Glutamatergic neuron (in vitro differentiated cells): ENCODE measurements around the gene TSN. TPM values are rescaled to one million over a fixed set of nuclear protein-coding genes. Genes with fewer than 3 reads are reported as not detected.
"Not testable (repeated sequence)": the region's sequence is repeated elsewhere in the genome, so short reads cannot be mapped to it uniquely, and the experiment has no call there.

ENCODE experiments used
- DNase-seq: peaks from one replicate; pipeline ENCODE4 v3.0.0; 2022
- H3K27ac Mint-ChIP-seq: one replicate; pipeline ENCODE4 v1.8.0; 2020; ENCODE audit warnings: mild to moderate bottlenecking, mixed read lengths, inconsistent platforms; ENCODE audit not compliant: unreplicated experiment
- H3K27me3 Mint-ChIP-seq: one replicate; pipeline ENCODE4 v1.8.0; 2020; ENCODE audit warnings: mild to moderate bottlenecking, moderate library complexity, mixed read lengths, inconsistent platforms; ENCODE audit not compliant: unreplicated experiment
- H3K36me3 Mint-ChIP-seq: one replicate; pipeline ENCODE4 v1.8.0; 2020; ENCODE audit warnings: mild to moderate bottlenecking, mixed read lengths, inconsistent platforms; ENCODE audit not compliant: unreplicated experiment
- H3K4me1 Mint-ChIP-seq: one replicate; pipeline ENCODE4 v1.8.0; 2020; ENCODE audit warnings: mild to moderate bottlenecking, low read depth, mixed read lengths, inconsistent platforms; ENCODE audit not compliant: unreplicated experiment
- H3K4me3 Mint-ChIP-seq: one replicate; pipeline ENCODE4 v1.8.0; 2020; ENCODE audit warnings: mild to moderate bottlenecking, mixed read lengths, inconsistent platforms; ENCODE audit not compliant: unreplicated experiment
- H3K9me3 Mint-ChIP-seq: one replicate; pipeline ENCODE4 v1.8.0; 2020; ENCODE audit warnings: mild to moderate bottlenecking, moderate library complexity, mixed read lengths, inconsistent platforms; ENCODE audit not compliant: unreplicated experiment
- total RNA-seq: library from RNA; stranded (reverse); fragmentation: NEBNext Ultra II Directional; extraction: Animal tissue kit (Norgen Biotek cat#: 25700); gene quantifications from one replicate; pipeline ENCODE4 v1.2.1, GENCODE V29; 2021; ENCODE audit not compliant: unreplicated experiment
- TF ChIP-seq, protein P1 (sequence below): fragments of 200-600 bp; sonication (generic); IDR thresholded peaks from one replicate; pipeline ENCODE4 v1.5.0; 2021; ENCODE audit not compliant: partially characterized antibody, unreplicated experiment

The TSN gene
- total RNA-seq, 1 donor from 2014 or later, result 47.8 TPM

DNA sequence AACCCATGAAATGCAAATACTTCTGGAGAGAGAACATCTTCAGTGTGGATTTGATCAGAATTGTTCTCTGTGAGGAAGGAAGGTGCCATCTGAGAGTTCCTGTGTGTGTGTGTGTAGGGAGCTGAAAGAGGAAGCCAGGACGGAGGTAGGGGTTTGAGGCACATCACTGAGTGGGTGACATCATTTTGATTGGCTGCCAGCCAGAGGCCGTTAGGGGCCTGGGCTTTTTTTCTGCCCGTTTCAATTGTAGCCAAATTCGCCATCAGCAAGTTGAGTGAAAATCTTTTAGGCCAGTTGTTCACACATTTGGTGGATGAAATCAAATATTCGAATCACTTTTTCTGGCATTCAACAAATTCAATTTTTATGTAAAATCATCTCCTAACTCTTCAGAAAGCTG lies 48.9 kb downstream of the TSN start:
- TF ChIP-seq, protein P1, sequence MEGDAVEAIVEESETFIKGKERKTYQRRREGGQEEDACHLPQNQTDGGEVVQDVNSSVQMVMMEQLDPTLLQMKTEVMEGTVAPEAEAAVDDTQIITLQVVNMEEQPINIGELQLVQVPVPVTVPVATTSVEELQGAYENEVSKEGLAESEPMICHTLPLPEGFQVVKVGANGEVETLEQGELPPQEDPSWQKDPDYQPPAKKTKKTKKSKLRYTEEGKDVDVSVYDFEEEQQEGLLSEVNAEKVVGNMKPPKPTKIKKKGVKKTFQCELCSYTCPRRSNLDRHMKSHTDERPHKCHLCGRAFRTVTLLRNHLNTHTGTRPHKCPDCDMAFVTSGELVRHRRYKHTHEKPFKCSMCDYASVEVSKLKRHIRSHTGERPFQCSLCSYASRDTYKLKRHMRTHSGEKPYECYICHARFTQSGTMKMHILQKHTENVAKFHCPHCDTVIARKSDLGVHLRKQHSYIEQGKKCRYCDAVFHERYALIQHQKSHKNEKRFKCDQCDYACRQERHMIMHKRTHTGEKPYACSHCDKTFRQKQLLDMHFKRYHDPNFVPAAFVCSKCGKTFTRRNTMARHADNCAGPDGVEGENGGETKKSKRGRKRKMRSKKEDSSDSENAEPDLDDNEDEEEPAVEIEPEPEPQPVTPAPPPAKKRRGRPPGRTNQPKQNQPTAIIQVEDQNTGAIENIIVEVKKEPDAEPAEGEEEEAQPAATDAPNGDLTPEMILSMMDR, result no peak
- peaks cover 6% of the 10 kb centered on the region for H3K9me3 Mint-ChIP-seq
- peaks cover 2% of the 10 kb centered on the region for H3K27me3 Mint-ChIP-seq
- H3K27ac Mint-ChIP-seq, result no peak overlapping the region
- no peak overlapping the region for H3K4me3 Mint-ChIP-seq
- H3K4me1 Mint-ChIP-seq, result no peaks in the 10 kb centered on the region
- peaks cover 17% of the 10 kb centered on the region for H3K36me3 Mint-ChIP-seq
- DNase-seq, result no peak

DNA sequence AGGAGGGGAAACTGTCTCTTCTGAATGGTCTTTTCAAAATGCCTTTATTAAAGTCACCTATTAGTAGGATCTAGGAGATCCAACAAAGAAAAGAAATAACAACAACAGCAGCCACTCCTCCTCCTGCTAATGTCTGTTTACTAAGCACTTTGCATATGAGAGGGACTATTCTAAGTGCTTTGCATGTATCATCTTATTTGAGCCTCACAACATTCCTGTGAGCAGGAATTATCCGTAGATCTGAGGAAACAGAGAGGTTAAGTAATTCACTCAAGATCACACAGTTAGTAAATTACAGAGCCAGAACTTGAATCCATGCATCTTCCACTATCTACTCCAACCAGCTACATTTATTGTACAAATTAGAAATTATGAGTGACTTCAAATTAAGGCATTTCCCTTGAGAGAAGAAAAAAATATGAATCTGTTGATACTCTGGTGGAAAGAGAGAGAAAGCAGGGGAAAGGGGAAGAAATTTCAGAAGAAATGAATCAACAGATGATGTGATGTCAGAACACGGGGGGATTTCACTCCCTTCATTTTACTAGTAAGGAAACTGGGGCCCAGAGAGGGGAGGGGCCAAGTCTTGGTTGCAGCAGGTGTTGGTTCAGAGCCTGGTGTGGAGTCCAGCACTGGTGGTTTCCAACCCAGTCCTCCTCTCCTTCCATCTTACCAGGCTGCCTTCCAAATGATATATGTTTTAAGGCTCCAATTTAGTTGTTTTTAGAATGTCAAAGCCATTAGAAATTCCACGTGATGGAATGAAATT lies 49.7 kb downstream of the TSN start:
- H3K9me3 Mint-ChIP-seq, result peaks cover 6% of the 10 kb centered on the region
- H3K4me3 Mint-ChIP-seq, result no peak overlapping the region
- no peak for DNase-seq

DNA sequence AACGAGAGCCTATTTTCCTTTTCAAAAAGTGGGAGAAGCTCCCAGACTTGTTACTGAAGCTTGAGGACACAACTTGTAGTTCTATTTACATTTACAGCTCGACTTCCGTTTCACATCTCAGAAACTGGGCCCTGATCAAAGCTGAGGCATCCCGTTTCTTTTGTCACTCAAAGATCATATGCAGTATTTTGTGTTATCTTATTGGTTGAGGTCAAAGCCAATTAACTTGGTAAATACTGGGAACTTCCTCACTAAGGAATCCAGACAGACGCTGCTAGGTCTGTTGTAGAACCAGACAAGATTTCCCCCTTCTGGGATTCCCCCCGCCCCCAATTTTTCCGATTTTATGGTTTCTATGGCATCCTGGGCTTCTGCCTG lies 50.3 kb downstream of the TSN start:
- DNase-seq, result no peak
- H3K4me3 Mint-ChIP-seq, result no peak overlapping the region
- H3K27ac Mint-ChIP-seq, result no peak overlapping the region
- peaks cover 6% of the 10 kb centered on the region for H3K9me3 Mint-ChIP-seq
- H3K36me3 Mint-ChIP-seq, result peaks cover 10% of the 10 kb centered on the region
- TF ChIP-seq, protein P1, result no peak
- peaks cover 4% of the 10 kb centered on the region for H3K4me1 Mint-ChIP-seq
- H3K27me3 Mint-ChIP-seq, result peaks cover 2% of the 10 kb centered on the region

More for the DNA sequence above, 49.7 kb downstream of the TSN start:
- H3K4me1 Mint-ChIP-seq, result no peaks in the 10 kb centered on the region
- TF ChIP-seq, protein P1, result no peak
- H3K27ac Mint-ChIP-seq, result no peak overlapping the region
- peaks cover 15% of the 10 kb centered on the region for H3K36me3 Mint-ChIP-seq
- H3K27me3 Mint-ChIP-seq, result peaks cover 2% of the 10 kb centered on the region

DNA sequence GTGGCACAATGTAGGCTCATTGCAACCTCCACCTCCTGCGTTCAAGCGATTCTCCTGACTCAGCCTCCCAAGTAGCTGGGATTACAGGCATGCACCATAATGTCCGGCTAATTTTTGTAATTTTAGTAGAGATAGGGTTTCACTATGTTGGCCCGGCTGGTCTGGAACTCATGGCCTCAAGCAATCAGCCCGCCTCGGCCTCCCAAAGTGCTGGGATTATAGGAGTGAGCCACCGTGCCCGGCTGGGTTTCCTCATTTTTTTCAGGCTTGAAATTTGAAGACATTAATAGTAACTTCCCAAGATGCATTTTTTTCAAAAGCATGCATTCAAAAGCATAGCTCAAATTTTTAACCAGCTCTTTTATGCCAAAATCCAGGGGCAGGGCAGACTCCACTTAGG lies 52.3 kb downstream of the TSN start:
- H3K27ac Mint-ChIP-seq, H3K9me3 Mint-ChIP-seq, DNase-seq, H3K4me3 Mint-ChIP-seq, H3K27me3 Mint-ChIP-seq: not testable (repeated sequence)
- Mint-ChIP-seq H3K36me3 (peaks cover 10% of the 10 kb centered on the region), H3K4me1 (peaks cover 13% of the 10 kb centered on the region)

DNA sequence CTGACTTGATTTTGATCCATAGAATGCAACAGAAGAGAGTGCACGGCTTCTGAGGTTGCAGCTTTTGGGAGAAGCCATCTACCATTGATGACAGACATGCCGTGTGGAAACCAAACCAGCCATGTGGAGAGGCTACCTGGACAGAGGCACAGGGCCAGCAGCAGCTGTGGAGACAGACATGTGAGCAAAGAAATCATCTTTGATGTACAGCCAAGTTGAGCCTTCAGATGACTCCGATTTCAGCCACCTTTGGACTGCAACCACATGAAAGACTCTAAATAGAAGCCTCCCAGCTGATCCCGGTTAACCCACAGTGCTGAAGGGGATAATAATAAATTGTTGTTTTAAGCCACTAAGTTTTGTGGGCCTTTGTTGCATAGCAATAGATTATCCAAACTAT lies 54.2 kb downstream of the TSN start:
- Mint-ChIP-seq H3K9me3 (peaks cover 10% of the 10 kb centered on the region), H3K4me1 (peaks cover 14% of the 10 kb centered on the region), H3K36me3 (peaks cover 8% of the 10 kb centered on the region), H3K27ac (no peak overlapping the region), H3K4me3 (no peak overlapping the region), H3K27me3 (peaks cover 3% of the 10 kb centered on the region)
- DNase-seq, result no peak
- TF ChIP-seq, protein P1, result no peak
